DMS153 (cell line): ENCODE data around the gene KRT71.

Experiments used
- DNase-seq: peaks from one replicate; lab custom pipeline; 2025; lab: John Stamatoyannopoulos, UW

Gene KRT71

DNA sequence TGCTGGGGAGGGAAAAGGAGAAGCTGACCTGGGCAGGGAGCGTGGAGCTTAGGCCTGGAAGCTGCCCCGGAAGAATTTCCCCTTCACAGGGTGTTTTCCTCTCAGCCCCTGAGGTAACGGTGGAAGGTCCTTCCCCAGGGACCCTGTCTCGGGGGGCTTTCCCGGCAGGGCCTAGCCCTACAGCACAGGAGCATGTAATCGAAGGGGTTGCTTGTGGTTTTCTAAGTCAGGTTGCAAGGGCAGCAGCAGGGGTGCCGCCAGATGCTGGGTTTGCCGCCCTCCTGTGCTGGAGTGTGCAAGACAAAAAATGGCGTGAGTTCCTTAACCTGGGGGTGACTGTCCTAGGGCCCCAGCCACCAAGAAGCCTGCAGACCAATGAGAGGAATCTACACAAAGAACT is 22.3 kb upstream of the KRT71 start:
- DNase-seq: no peak

DNA sequence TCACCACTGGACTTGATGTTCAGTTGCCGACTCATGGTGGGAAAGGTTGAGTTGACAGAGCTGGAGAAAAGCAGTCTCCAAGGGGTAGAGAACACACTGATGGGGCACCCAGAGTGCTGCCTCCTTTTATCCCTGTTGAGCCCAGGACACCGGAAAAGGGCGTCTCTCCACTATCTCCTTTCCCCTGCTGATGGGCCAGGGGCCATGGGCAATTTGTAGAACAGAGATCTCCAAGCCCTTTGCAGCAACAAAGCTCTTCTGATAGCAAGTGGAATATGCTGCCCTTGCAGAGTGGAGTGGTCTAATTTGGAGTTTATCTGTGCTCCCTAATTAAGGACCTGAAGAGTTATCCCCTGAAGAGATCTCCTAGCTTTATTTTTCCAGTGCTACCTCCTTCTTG is 20.8 kb upstream of the KRT71 start, which contains the start of gene KRT74:
Gene KRT74 (minus strand): TSS at position 101 of the 400 bp plus-strand sequence. CDS start 66 bp downstream, at position 35.
- DNase-seq: no peak

GRCh38 chr12:52573306-52573705 is 20.4 kb upstream of the KRT71 start:
- no peak for DNase-seq

DNA sequence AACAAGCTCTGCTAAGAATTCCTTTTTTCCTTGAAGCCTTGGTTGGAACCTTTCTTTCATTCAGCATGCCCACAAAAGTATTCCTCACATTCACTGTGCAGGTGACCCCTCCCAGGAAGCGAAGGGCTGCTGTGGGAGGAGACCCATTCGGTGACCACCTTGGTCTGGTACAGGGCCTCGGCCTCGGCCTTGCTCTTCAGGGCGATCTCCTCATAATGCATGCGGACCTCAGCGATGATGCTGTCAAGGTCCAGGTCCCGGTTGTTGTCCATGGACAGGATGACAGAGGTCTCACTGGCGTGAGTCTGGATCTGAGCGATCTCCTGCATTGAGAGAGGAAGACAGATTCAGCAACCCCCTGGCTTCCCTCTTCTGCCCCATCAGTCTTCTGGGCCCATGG is 17.6 kb upstream of the KRT71 start:
- no peak for DNase-seq

DNA sequence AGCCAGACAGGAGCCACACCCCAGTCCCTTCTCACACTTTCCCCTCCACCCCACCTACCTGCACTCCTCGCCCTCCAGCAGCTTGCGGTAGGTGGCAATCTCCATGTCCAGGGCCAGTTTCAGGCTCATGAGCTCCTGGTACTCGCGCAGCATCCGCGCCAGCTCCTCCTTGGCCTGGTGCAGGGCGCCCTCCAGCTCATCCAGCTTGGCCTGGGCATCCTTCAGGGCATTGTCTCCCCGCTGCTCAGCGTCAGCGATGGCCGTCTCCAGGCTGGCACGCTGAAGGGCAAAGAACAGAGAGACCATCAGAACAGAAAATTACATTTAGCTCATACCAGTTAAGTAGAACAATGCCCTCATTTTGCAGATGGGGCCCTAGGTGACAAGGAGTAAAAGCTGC is 15.2 kb upstream of the KRT71 start:
- DNase-seq: no peak

DNA sequence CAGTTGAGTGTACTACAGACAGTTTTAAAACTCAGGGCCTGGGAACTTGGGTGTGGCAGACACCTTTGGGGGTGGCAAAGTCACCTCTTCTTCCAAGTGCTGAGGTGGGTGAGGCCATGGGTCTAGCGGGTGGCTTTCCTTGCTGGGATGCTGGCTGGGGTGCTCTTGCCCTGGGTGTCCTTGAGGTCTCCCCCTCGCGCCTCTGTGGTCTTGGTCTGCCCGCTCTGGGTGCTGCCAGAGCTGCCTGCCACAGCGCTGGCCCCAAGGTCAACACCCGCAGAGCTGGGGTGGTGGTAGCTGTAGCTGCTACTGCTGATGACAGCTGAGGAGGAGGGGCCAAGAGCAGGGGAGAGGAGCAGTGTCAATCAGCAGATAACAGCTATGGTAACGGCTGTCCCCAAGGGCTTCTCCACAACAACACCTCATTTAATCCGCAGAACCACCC is 13.9 kb upstream of the KRT71 start:
- DNase-seq: no peak

GRCh38 chr12:52564582-52564981 is 11.6 kb upstream of the KRT71 start:
- DNase-seq: no peak

GRCh38 chr12:52561880-52562449 is 9.0 kb upstream of the KRT71 start:
- no peak for DNase-seq

DNA sequence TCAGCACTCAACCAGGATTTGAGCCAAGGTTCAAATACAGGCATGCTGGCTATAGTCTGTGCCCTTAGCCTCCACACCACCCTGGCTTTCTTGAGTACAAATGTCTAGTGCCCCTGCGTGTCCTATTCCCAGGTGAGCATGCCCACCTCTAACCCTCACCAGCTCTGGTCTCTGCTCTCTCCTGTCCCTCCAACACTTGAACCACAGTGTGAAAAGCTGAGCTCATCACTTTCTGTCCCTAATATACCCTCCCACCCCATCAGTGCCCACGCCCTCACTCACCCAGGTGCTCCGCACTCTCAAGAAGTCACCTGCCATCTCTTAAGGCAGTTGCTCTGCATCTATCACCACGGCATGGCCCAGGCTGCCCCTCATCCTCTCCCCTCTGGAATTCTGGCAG is 7.0 kb upstream of the KRT71 start:
- DNase-seq: no peak

- DNase-seq: no peak
Observed at GRCh38 chr12:52558781-52559445, 6.0 kb upstream of the KRT71 start.

- DNase-seq: no peak
Observed at GRCh38 chr12:52557476-52557875, 4.5 kb upstream of the KRT71 start.

GRCh38 chr12:52555577-52555976 is 2.6 kb upstream of the KRT71 start:
- no peak for DNase-seq

DNA sequence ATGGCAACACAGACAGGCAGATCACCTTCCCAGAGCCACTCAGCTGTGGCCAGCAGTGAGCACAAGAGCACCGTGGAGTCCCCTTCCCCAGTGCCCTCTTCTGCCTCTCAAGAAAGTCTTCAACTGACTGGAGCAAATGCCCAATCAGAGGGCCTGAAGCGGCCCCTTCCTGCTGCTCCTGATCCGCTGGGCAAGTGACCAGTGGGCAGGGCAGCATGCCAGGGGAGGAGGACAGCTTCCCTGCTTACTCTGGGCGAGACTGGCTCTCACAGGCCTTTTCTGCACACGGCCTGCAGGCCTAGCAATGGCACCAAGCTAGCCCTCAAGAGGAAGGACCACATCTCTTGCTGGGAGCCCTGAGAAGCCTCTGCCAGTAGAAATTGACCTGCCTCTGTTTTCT is 890 bp downstream of the KRT71 start:
- no peak for DNase-seq

GRCh38 chr12:52551216-52551865 is 1.6 kb downstream of the KRT71 start:
- DNase-seq: no peak

- DNase-seq: no peak
Observed at GRCh38 chr12:52546126-52546525, 6.8 kb downstream of the KRT71 start.

DNA sequence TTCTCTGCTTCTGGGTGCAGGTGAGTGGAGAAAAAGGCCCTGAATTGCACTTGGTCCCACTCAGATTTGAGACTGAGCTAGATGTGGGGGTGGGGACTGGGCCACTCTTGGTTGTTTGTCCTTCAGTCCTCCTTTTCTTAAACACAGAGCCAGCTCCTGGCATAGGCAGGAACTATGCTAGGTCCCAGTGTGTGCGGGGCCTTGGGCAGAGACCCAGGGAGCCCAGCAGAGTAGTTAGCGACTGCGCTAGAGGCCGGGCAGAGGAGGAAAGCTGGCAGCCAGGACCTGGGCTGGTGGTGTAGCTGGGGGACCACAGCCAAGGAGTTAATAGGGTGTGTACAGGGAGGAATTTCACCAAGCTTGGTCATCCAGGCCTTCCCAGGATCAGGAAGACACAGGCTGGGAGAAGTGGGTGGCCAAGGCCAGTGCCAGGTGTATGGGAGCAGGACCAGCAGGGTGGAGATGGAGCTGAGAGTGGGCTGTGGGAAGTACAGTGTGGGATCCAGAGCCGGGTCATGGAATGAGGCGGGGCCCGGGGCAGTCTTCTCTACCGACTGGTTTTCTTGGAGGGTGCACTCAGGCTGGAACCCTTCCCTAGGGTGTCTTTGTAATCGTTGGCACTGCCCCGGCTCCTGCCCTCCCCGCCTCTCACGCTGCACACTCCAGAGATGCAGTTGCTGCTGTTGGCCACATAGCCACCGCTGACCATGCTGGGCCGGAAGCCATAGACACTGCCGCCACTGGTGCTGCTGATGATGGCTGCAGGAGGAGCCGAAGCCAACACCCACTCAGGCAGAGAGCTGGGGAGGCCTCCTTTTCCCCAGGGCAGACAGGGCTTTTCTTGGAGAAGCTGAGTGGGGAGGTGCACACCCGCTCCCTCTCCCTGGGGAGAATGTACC is 8.7 kb downstream of the KRT71 start:
- no peak for DNase-seq

DNA sequence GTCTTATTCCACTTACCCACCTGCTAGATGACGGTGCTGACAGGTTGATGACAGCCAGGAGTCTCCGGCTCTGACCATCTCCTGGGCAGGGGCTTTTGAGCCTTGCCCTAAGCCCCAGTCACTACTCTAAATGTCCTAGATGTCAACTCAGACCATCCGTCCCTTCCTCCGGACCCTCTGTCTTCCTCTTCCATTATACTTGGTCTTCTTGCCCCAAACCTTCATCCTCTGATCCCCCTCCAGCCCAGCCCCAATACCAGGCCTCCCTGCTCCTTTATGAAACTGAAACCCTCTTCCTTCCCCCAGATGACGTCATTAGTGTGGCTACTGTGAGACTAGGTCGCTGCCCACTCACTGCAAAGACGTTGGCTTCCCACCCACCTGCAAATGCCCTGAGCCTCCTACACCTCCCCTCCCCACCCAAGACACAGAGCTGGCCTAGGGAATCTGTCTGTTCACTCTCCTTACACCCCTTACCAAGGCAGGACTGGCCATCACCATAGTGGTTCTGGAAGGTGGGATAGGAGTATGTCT is 10.1 kb downstream of the KRT71 start:
- no peak for DNase-seq

- no peak for DNase-seq
Observed at GRCh38 chr12:52542157-52542556, 10.8 kb downstream of the KRT71 start.

DNA sequence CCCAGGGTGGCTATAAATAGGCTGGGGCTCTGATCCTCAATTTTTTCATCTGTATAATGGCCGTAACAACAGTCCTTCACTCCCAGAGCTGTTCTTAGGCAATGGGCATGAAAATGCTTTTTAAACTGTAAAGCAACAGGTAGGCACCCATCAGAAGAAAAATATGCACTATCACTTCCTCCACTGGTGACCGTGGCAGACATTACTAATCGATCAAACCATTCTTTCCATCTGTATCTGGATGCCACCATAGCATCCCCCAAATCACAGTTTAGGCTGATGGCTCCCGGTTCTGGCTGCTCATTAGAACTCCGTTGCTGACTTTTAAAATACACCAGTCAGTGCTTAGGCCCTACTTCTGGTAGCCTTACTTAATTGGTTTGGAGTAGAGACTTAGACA is 11.2 kb downstream of the KRT71 start:
- DNase-seq: no peak

GRCh38 chr12:52540531-52540930 is 12.4 kb downstream of the KRT71 start:
- no peak for DNase-seq

DNA sequence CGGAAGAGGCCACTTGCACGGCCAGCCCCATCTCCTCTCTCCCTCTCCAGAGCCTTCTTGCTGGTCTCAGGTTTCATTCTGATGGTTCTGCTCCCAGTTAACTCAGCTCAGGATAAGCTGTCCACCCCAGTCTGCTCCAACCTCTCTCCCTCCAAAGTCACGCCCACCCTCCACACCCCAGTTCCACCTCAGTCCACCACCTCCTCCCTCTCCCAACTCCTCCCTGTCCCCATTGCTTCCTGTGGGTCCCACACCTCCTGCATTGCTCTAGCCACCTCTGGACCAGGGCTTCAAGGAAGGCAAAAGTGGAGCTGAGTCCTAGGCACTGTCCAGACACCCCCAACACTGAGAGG is 13.1 kb downstream of the KRT71 start:
- DNase-seq: no peak

GRCh38 chr12:52539083-52539820 is 13.7 kb downstream of the KRT71 start:
- DNase-seq: peak; percentile 70
